ENCODE data around the gene LENEP.

GRCh38 chr1:155010211-155010918, 17.0 kb downstream of the LENEP start:
- no peak for TF ChIP-seq NFRKB (IDR thresholded peaks at IDR 0.05)
- TF ChIP-seq FOXM1 (IDR thresholded peaks at IDR 0.05; ENCODE audit: borderline replicate concordance) = no peak
- TF ChIP-seq TARDBP (IDR thresholded peaks at IDR 0.05) = no peak
- no peak for TF ChIP-seq ELF4 (IDR thresholded peaks at IDR 0.05)
- no peak for TF ChIP-seq SUZ12 (IDR thresholded peaks at IDR 0.05)
- no peak for TF ChIP-seq HDGF (IDR thresholded peaks at IDR 0.05; ENCODE audit: borderline replicate concordance)
- no peak for TF ChIP-seq BHLHE40 (IDR thresholded peaks at IDR 0.05; ENCODE audit: borderline replicate concordance)
- TF ChIP-seq FOXK2 (IDR thresholded peaks at IDR 0.05) = no peak
- no peak for TF ChIP-seq SP1 (IDR thresholded peaks at IDR 0.05)

Measured in HEK293T (cell line).